Adrenal gland (tissue), 5 donors: Measurements from ENCODE around the gene AUTS2.

Source experiments
- CTCF ChIP-seq, 6 experiments: fragments of 450-650 bp in 4 of 6; fragments of 200-600 bp in 2 of 6; sonication (generic) in 1 of 6; IDR thresholded peaks; 1 replicate in 5 of 6; 2 replicates in 1 of 6; pipeline versions ENCODE4 v1.5.1 to v1.8.0; 2016 to 2021; ENCODE audit warnings: antibody characterized with exemption in 6 of 6, mild to moderate bottlenecking in 2 of 6, moderate library complexity in 1 of 6
- POLR2A ChIP-seq, 2 donors: fragments of 450-650 bp; IDR thresholded peaks; one replicate each; pipeline ENCODE4 v1.6.1; 2017; ENCODE audit warnings: antibody characterized with exemption in 2 of 2, mild to moderate bottlenecking in 2 of 2, moderate library complexity in 1 of 2
- donor health status: DM: no; HTN: no; CAD: no.

GRCh38 chr7:70116244-70116643 lies 518.0 kb downstream of the AUTS2 start:
- no peak for TF ChIP-seq CTCF (IDR thresholded peaks at IDR 0.05)
- no peak for TF ChIP-seq POLR2A (IDR thresholded peaks at IDR 0.05)
